CD4-positive, alpha-beta T cell treated with Interleukin-21 for 1 hour (primary cell): ENCODE results near the gene ATG5.
"Not testable (repeated sequence)": the region's sequence is repeated elsewhere in the genome, so short reads cannot be mapped to it uniquely, and the experiment has no call there.

Experiments used
- DNase-seq: peaks from one replicate; pipeline ENCODE4 v3.0.0-alpha.2; 2020

The ATG5 gene

GRCh38 chr6:106256201-106256968 lies 69.2 kb downstream of the ATG5 start:
- no peak for DNase-seq

- no peak for DNase-seq
Observed at GRCh38 chr6:106255306-106255705, 70.3 kb downstream of the ATG5 start.

DNA sequence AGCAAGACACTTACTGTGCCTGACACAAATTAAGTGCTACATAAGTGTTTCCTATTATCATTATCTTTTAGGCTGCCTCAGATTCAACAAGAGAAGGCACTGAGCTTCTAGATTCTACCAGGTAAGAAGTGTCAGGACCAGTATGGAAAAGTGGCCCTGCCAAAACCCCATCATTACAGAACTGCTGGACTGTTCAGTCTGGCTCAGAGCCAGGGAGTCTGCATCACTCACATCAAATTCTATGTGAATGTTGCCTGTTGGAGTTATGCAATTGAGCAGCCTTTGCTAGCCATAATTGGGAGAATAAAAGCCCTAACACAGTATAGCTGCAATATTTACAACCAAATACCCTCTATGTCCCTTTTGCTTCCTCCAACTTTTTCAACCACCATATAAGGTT lies 70.9 kb downstream of the ATG5 start:
- no peak for DNase-seq

- no peak for DNase-seq
Observed at GRCh38 chr6:106253731-106254130, 71.8 kb downstream of the ATG5 start.

- DNase-seq = no peak
Observed at GRCh38 chr6:106253172-106253571, 72.4 kb downstream of the ATG5 start.

DNA sequence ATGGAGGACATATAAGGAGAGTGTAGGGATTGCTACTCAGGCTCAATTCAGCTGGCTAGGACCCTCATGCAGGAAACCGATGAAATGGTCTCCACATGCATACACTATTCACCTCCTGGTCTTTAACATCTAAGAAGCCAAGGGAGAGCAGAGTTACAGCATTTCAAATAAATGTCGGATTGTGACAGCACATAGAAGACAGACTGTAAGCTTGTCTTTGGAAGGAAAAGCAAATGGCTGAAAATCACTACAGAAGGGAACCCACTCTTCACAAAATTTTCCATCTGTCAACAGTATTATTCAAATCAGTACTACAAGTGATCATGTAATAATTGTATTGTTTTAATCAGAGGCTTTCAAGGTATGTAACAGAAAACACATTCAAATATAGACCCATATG lies 72.9 kb downstream of the ATG5 start:
- DNase-seq = no peak

- not testable (repeated sequence) for DNase-seq
Observed at GRCh38 chr6:106251531-106252255, 73.9 kb downstream of the ATG5 start.

DNA sequence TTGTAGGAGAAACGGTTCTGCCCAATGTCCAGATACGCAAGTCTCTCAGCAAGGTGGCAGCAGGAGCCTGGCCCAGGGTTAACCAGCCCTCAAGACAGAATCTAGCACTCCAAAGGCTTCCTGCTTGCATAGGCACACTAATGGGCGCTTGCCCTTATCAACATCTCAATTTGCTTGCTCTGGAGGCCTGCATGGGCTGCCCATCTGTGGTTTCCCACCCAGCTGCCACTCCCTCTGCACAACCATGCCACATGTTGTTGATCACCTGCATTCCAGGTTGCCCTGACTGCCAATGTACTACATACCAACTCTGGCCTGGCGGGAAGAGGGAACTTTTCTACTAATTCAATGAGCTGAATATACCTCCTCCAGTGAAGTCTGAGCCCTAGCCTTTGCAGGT lies 74.6 kb downstream of the ATG5 start:
- no peak for DNase-seq

DNA sequence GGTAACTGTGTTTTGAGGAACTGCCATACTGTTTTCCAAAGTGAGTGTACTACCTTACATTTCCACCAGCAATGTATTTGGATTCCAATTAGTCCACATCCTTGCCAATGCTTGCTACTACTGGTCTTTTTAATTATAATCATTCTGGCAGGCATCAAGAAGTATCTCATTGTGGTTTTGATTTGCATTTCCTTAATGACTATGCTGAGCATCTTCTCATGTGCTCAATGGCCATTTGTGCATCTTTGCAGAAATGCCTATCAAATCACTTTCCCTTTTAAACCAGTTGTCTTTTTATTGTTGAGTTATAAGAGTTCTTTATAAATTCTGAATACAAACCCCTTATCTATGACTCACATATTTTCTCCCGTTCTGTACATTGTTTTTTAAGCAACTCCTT lies 75.9 kb downstream of the ATG5 start:
- DNase-seq = no peak

GRCh38 chr6:106247733-106248132 lies 77.8 kb downstream of the ATG5 start:
- DNase-seq = peak; percentile 8

GRCh38 chr6:106247293-106247692 lies 78.3 kb downstream of the ATG5 start:
- no peak for DNase-seq

DNA sequence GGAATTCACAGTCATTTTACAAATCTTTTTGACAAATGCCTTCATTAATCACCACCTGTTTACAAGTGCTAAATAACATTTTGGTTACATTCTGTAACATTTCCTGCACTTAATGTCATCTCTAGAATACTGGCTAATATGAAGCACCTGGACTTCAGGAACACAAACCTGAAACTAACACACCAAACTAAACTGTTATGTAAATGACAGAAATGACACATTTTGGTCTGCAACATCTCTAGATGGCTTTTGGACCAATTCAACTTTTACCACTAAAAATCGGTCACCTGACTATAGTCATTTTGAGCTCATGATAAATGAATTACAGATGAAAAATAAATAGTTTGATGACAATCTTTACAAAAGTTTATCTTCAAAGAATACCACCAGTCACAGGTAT lies 80.6 kb downstream of the ATG5 start:
- DNase-seq = no peak

DNA sequence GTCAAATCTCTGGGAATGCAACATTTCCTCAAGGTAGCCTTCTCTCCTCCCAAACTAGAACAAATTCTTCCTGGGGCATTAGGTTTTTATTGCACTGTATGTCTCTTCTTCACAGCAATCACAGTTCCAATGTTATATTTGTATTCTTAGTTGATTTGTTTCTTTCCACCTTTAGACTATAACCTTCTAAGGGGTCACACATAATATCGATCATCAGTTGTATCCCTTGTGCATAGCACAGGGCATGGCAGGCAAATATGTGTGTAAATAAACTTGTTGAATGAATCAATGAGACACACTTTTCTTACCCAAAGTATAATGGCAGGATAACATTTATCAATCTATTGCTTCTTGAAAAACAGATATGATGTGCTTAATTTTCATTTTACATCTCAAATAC lies 81.0 kb downstream of the ATG5 start:
- DNase-seq = no peak

GRCh38 chr6:106243261-106243660 lies 82.3 kb downstream of the ATG5 start:
- no peak for DNase-seq

DNA sequence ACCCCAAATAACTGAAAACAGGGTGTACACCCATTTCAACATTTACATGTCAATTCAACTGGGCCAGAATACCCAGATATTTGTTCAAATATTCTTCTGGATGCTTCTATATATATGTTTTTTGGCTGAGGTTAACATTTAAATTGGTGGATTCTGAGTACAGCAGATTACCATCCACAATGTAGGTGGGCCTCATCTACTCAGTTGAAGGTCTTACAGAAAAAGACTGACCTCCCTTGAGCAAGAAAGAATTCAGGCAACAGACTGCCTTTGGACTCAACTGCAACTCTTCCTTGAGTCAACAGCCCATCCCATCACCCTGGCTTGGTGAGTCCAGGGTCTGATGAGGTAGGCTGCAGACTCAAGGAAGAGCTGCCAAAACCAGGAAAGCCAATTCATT lies 84.1 kb downstream of the ATG5 start:
- DNase-seq = no peak

DNA sequence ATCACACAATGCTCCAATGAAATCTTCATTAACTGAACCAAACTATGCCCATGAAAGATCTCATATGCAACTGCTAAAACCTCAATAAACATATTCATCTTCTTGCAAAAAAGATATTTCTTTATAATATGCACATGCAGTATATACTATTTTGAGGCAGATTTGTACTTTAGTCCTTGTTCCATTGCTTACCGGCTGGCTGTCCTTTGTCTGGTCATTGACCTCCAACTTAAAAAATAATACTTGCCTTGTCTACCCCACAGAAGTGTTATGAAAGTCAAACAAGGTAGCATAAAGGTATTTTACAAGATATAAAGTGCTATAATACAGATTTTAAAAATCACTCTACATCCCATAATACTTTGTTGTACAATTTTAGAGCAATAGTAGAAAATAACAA lies 88.3 kb downstream of the ATG5 start:
- DNase-seq = no peak

GRCh38 chr6:106229876-106230445 lies 95.6 kb downstream of the ATG5 start:
- DNase-seq = not testable (repeated sequence)

DNA sequence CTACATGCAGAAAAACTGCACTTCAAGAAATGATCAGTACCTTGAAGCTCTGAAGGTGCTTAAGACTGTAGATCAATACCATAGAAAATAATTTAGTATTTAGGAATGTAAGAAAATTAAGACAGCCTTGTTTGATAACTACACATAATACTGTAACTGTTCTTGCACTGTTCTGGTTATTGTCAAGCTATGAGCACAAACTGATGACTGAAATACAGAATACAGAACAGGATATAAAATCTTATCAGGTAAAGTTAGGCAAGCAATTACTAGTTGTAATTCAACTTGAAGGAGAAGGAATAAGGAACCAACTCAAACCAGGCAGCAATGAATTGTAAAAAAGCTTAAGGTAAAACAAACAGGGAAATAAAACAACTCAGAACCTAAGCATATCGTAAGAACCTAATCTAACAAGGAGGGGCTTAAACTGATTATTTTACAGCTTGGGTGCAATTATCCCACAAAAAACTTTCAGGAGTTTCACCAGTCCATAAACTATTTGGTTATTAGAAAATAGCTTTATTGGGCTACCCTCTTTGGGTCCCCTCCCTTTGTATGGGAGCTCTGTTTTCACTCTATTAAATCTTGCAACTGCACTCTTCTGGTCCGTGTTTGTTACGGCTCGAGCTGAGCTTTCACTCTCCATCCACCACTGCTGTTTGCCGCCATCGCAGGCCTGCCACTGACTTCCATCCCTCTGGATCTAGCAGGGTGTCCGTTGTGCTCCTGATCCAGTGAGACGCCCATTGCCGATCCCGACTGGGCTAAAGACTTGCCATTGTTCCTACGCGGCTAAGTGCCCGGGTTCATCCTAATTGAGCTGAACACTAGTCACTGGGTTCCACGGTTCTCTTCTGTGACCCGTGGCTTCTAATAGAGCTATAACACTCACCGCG lies 97.7 kb downstream of the ATG5 start:
- no peak for DNase-seq

DNA sequence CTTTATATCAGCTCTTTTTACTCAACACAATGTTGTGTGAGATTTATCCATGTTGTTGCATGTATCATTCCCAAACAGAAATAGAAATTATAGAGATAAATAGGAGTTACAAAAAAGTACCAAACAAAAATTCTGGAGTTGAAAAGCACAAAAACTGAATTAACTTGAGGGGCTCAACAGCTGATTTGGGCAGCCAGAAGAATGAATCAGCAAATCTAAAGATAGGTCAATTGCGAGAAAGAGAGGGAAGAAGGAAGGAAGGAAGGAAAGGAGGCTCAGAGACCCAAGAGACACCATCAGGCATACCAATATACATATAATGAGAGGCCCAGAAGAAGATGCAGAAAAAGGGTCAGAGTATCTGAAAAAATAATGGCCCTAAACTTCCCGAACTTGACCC lies 98.9 kb downstream of the ATG5 start:
- DNase-seq = no peak

GRCh38 chr6:106225581-106225980 lies 100.0 kb downstream of the ATG5 start:
- no peak for DNase-seq

- peak; percentile 83 for DNase-seq
Observed at GRCh38 chr6:106223300-106223930, 102.1 kb downstream of the ATG5 start.

DNA sequence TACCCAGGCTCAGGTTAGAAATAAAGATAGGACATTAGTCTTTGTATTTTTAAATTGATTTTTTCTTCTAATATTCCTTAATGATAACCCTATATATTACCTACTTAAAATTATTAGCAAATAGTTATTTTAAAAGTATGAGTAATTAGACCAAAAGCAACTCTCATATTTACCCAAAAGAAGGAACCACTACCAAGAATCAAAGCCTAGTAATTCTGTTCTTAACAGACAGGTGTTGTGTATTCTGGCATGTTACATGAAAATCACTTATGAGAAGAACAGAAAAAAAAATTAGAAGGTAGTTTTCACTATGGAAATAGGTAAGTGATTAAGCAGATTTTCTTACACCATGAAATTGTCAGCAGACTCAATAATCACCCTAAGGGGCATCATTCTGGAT lies 105.1 kb downstream of the ATG5 start:
- DNase-seq = no peak

DNA sequence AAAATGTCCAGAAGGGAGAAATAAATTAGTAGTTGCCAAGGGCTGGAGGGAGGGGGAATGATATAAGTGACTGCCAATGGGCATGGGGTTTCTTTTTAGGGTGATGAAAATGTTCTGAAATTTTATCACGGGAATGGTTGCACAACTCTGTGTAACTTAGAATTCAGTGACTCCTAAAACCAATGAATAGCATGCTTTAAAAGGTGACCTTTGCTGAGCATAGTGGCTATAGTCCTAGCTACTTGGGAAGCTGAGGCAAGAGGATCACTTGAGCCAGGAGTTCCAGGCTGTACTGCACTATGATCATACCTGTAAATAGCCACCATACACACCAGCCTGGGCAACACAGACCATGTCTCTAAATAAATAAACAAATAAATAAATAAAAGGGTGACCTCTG lies 109.0 kb downstream of the ATG5 start:
- DNase-seq = no peak
